ENCODE data around the gene ARHGAP8.

The ARHGAP8 gene

DNA sequence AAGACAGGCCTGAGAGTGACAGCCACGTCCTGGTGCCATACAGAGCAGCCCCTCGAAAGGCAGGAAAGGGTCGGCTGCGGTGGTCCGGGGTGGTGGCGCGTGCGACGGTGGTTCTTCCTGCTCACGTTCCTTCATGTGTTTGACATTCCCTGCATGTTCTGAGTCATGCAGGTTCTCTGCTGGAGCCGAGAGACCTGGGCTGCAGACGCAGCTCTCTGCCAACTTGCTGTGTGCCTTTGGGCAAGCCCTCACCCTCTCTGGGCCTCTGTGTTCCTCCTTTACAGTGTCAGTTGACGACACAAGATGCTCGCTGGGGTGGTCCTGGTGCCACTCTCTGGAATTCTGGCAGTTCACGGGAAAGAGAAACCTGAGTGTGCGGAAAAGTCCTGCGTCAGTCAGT, 12.0 kb downstream of the ARHGAP8 start:
- WGBS, 2 donors (ENCODE audit: extremely low coverage in 2 of 2, insufficient read length in 2 of 2, insufficient replicate concordance in 1 of 2), result no CpG with 5 or more reads among the region's 17 CpGs
- H3K18ac ChIP-seq (ENCODE audit: low read length), result no peak overlapping the region
- no peak overlapping the region for H3K4me2 ChIP-seq (ENCODE audit: insufficient read depth, low read length, poor library complexity, severe bottlenecking)
- H3K79me1 ChIP-seq (ENCODE audit: low read depth, low read length), result no peaks in the 10 kb centered on the region
- no peak overlapping the region for H2BK5ac ChIP-seq (ENCODE audit: low read length)
- no peak overlapping the region for H2BK15ac ChIP-seq (ENCODE audit: low read length)
- H3K4me1 ChIP-seq (ENCODE audit: control insufficient read depth in 2 of 2, insufficient read depth in 1 of 2, low read depth in 1 of 2, low read length in 2 of 2), result peaks cover 0 to 3% of the 10 kb centered on the region in 2 donors
- no peak for DNase-seq (ENCODE audit: low spot score)
- peaks cover 0 to 28% (median 0%) of the 10 kb centered on the region in 3 experiments for H3K27me3 ChIP-seq (ENCODE audit: control insufficient read depth in 3 of 3, insufficient read depth in 3 of 3, low read depth in 1 of 3, low read length in 3 of 3)
- no peak overlapping the region for H3K9ac ChIP-seq (ENCODE audit: low read depth, low read length, poor library complexity)
- H3K23ac ChIP-seq (ENCODE audit: low read depth, low read length, poor library complexity), result no peak overlapping the region
- H2BK12ac ChIP-seq (ENCODE audit: low read length), result no peak overlapping the region
- no peak overlapping the region for H2AFZ ChIP-seq (ENCODE audit: low read length)
- no peaks in the 10 kb centered on the region for H3K36me3 ChIP-seq (replicated peaks in 1 of 2; ENCODE audit: control insufficient read depth in 2 of 2, insufficient read depth in 2 of 2, low read length in 2 of 2)
- no peak overlapping the region for H3K14ac ChIP-seq (ENCODE audit: low read length)
- H4K8ac ChIP-seq (ENCODE audit: low read depth, low read length), result no peak overlapping the region
- no peak overlapping the region for H3K27ac ChIP-seq (replicated peaks; ENCODE audit: low read length)
- H3K4me3 ChIP-seq (ENCODE audit: low read length in 2 of 2), result no peak overlapping the region
- H4K91ac ChIP-seq (ENCODE audit: low read depth, low read length, poor library complexity), result no peak overlapping the region
- no peak overlapping the region for H2BK120ac ChIP-seq (ENCODE audit: low read depth, low read length)
- no peak overlapping the region for H3K4ac ChIP-seq (ENCODE audit: low read length)
- H3K9me3 ChIP-seq (replicated peaks in 1 of 2; ENCODE audit: control insufficient read depth in 2 of 2, insufficient read depth in 1 of 2, low read depth in 1 of 2, low read length in 2 of 2), result no peaks in the 10 kb centered on the region
- peak overlapping the region; percentile 48 for H2AK5ac ChIP-seq (ENCODE audit: low read depth, low read length)

DNA sequence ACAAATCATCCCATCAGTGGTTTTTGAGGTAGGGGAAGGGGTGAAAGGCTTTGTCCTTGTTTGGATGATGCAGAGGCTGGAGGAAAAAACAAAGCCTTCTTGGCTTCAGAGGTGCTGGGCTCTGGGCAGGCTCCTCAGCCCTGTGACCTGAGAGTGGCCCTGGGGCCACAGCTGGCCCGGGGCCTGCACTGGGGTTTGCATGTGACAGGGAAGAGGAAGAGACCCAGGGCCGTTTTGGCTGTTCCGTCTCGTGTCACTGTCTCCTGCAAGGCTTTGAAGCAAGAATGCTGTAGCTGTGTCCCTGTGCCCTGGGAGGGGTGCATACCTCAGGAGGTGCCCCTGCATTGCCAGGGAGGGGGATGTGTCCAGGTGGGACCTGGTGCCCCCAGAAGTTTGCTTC, 12.6 kb downstream of the ARHGAP8 start:
- Histone ChIP-seq H2BK5ac (ENCODE audit: low read length) (no peak overlapping the region), H2BK15ac (ENCODE audit: low read length) (no peak overlapping the region), H2AK5ac (ENCODE audit: low read depth, low read length) (no peak overlapping the region), H3K9me3 (replicated peaks in 1 of 2; ENCODE audit: control insufficient read depth in 2 of 2, insufficient read depth in 1 of 2, low read depth in 1 of 2, low read length in 2 of 2) (no peaks in the 10 kb centered on the region), H2AFZ (ENCODE audit: low read length) (peak overlapping the region; percentile 17), H4K8ac (ENCODE audit: low read depth, low read length) (no peak overlapping the region), H3K4me2 (ENCODE audit: insufficient read depth, low read length, poor library complexity, severe bottlenecking) (no peak overlapping the region), H3K14ac (ENCODE audit: low read length) (peak overlapping the region; percentile 72), H3K27me3 (ENCODE audit: control insufficient read depth in 3 of 3, insufficient read depth in 3 of 3, low read depth in 1 of 3, low read length in 3 of 3) (peaks cover 0 to 28% (median 0%) of the 10 kb centered on the region in 3 experiments), H2BK12ac (ENCODE audit: low read length) (no peak overlapping the region), H3K4me1 (ENCODE audit: control insufficient read depth in 2 of 2, insufficient read depth in 1 of 2, low read depth in 1 of 2, low read length in 2 of 2) (peaks cover 0 to 3% of the 10 kb centered on the region in 2 donors), H3K4me3 (ENCODE audit: low read length in 2 of 2) (no peak overlapping the region), H3K27ac (replicated peaks; ENCODE audit: low read length) (no peak overlapping the region), H3K79me1 (ENCODE audit: low read depth, low read length) (no peaks in the 10 kb centered on the region), H3K18ac (ENCODE audit: low read length) (peak overlapping the region; percentile 74), H2BK120ac (ENCODE audit: low read depth, low read length) (no peak overlapping the region), H3K9ac (ENCODE audit: low read depth, low read length, poor library complexity) (no peak overlapping the region), H4K91ac (ENCODE audit: low read depth, low read length, poor library complexity) (no peak overlapping the region), H3K23ac (ENCODE audit: low read depth, low read length, poor library complexity) (no peak overlapping the region), H3K36me3 (replicated peaks in 1 of 2; ENCODE audit: control insufficient read depth in 2 of 2, insufficient read depth in 2 of 2, low read length in 2 of 2) (no peaks in the 10 kb centered on the region), H3K4ac (ENCODE audit: low read length) (no peak overlapping the region)
- WGBS, 2 donors (ENCODE audit: extremely low coverage in 2 of 2, insufficient read length in 2 of 2, insufficient replicate concordance in 1 of 2), result no CpG with 5 or more reads among the region's 4 CpGs
- DNase-seq (ENCODE audit: low spot score), result no peak

DNA sequence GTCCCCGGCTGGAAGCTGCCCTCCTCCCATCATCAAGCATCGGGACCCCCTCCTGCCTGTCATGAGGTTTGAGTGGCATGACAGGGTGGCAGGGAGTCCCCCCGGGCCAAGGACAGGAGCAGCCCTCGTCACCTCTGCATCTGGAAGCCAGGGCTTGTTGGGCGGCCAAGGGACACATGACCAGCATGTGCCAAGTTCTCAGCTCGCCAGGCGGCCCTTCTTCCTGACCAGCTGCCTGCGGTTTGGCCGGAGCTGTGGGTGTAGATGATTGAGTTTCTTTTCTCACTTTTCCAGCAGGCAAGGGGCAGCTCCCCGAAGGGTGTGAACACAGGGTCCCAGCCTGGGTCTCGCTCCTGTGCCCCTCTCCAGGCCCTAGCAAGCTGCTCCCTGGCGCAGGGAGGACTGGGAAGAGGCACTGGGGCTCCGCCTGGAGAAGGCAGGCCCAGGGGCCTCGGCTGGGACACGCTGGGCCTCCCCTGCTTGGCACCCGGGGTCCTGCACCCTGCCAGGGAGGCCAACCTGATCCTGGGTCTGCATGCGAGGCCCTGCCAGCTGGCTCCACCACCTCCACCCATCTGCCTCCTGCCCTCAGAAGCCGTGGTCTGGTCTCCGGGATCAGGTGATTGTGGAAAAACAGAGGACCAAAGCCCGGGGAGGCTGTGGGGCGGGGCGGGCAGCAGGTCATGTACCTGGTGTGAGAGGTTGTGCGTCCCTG, 13.4 kb downstream of the ARHGAP8 start:
- no peak overlapping the region for H2BK120ac ChIP-seq (ENCODE audit: low read depth, low read length)

DNA sequence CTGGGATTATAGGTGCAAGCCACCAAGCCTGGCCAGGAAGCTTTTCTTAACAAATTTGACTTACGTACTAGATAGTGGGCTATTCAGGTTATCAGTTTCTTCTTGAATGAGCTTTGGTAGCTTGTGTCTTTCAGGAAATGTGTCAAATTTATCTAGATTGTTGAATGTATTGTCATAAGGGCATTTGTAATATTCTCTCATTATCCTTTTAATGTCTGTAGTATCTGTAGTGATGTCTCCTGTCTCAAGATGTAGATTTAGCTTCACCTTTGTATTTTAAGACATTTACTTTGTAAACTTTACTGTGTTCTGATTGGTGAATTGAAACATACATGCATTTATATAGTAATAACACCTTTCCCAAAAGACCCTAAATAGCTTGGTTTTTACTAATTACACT, 20.7 kb downstream of the ARHGAP8 start:
- Histone ChIP-seq H3K4ac (ENCODE audit: low read length) (no peak overlapping the region), H4K8ac (ENCODE audit: low read depth, low read length) (no peak overlapping the region), H2AK5ac (ENCODE audit: low read depth, low read length) (no peak overlapping the region), H3K9ac (ENCODE audit: low read depth, low read length, poor library complexity) (no peak overlapping the region), H2BK12ac (ENCODE audit: low read length) (no peak overlapping the region), H3K14ac (ENCODE audit: low read length) (no peak overlapping the region), H4K91ac (ENCODE audit: low read depth, low read length, poor library complexity) (no peak overlapping the region), H3K79me1 (ENCODE audit: low read depth, low read length) (no peaks in the 10 kb centered on the region), H3K36me3 (replicated peaks in 1 of 2; ENCODE audit: control insufficient read depth in 2 of 2, insufficient read depth in 2 of 2, low read length in 2 of 2) (no peaks in the 10 kb centered on the region), H2AFZ (ENCODE audit: low read length) (no peak overlapping the region), H3K27ac (replicated peaks; ENCODE audit: low read length) (no peak overlapping the region), H3K9me3 (replicated peaks in 1 of 2; ENCODE audit: control insufficient read depth in 2 of 2, insufficient read depth in 1 of 2, low read depth in 1 of 2, low read length in 2 of 2) (peaks cover 0 to 9% of the 10 kb centered on the region in 2 donors), H2BK5ac (ENCODE audit: low read length) (no peak overlapping the region), H3K4me3 (ENCODE audit: low read length in 2 of 2) (no peak overlapping the region), H2BK15ac (ENCODE audit: low read length) (no peak overlapping the region), H3K18ac (ENCODE audit: low read length) (no peak overlapping the region), H3K4me1 (ENCODE audit: control insufficient read depth in 2 of 2, insufficient read depth in 1 of 2, low read depth in 1 of 2, low read length in 2 of 2) (no peaks in the 10 kb centered on the region), H3K23ac (ENCODE audit: low read depth, low read length, poor library complexity) (no peak overlapping the region), H2BK120ac (ENCODE audit: low read depth, low read length) (no peak overlapping the region), H3K4me2 (ENCODE audit: insufficient read depth, low read length, poor library complexity, severe bottlenecking) (no peak overlapping the region), H3K27me3 (ENCODE audit: control insufficient read depth in 3 of 3, insufficient read depth in 3 of 3, low read depth in 1 of 3, low read length in 3 of 3) (no peaks in the 10 kb centered on the region)
- WGBS, 2 donors (ENCODE audit: extremely low coverage in 2 of 2, insufficient read length in 2 of 2, insufficient replicate concordance in 1 of 2), result no CpG with 5 or more reads among the region's 1 CpG
- DNase-seq (ENCODE audit: low spot score), result no peak

More for the DNA sequence above, 13.4 kb downstream of the ARHGAP8 start:
- H2BK5ac ChIP-seq (ENCODE audit: low read length), result no peak overlapping the region
- no peak overlapping the region for H4K8ac ChIP-seq (ENCODE audit: low read depth, low read length)
- H3K4ac ChIP-seq (ENCODE audit: low read length), result no peak overlapping the region
- H3K9me3 ChIP-seq (replicated peaks in 1 of 2; ENCODE audit: control insufficient read depth in 2 of 2, insufficient read depth in 1 of 2, low read depth in 1 of 2, low read length in 2 of 2), result no peaks in the 10 kb centered on the region
- H3K27ac ChIP-seq (replicated peaks; ENCODE audit: low read length), result no peak overlapping the region
- H3K9ac ChIP-seq (ENCODE audit: low read depth, low read length, poor library complexity), result no peak overlapping the region
- H3K4me3 ChIP-seq (ENCODE audit: low read length in 2 of 2), result no peak overlapping the region
- H3K4me1 ChIP-seq (ENCODE audit: control insufficient read depth in 2 of 2, insufficient read depth in 1 of 2, low read depth in 1 of 2, low read length in 2 of 2), result peaks cover 0 to 3% of the 10 kb centered on the region in 2 donors
- peaks cover 0 to 28% (median 0%) of the 10 kb centered on the region in 3 experiments for H3K27me3 ChIP-seq (ENCODE audit: control insufficient read depth in 3 of 3, insufficient read depth in 3 of 3, low read depth in 1 of 3, low read length in 3 of 3)
- WGBS, 2 donors (ENCODE audit: extremely low coverage in 2 of 2, insufficient read length in 2 of 2, insufficient replicate concordance in 1 of 2), result no CpG with 5 or more reads among the region's 23 CpGs
- H4K91ac ChIP-seq (ENCODE audit: low read depth, low read length, poor library complexity), result no peak overlapping the region
- H3K18ac ChIP-seq (ENCODE audit: low read length), result peak overlapping the region; percentile 40
- H3K23ac ChIP-seq (ENCODE audit: low read depth, low read length, poor library complexity), result no peak overlapping the region
- no peaks in the 10 kb centered on the region for H3K36me3 ChIP-seq (replicated peaks in 1 of 2; ENCODE audit: control insufficient read depth in 2 of 2, insufficient read depth in 2 of 2, low read length in 2 of 2)
- H3K79me1 ChIP-seq (ENCODE audit: low read depth, low read length), result no peaks in the 10 kb centered on the region
- peak overlapping the region; percentile 72 for H3K14ac ChIP-seq (ENCODE audit: low read length)
- no peak overlapping the region for H2BK12ac ChIP-seq (ENCODE audit: low read length)
- DNase-seq (ENCODE audit: low spot score), result no peak
- no peak overlapping the region for H2BK15ac ChIP-seq (ENCODE audit: low read length)
- peak overlapping the region; percentile 78 for H2AK5ac ChIP-seq (ENCODE audit: low read depth, low read length)
- peak overlapping the region; percentile 29 for H2AFZ ChIP-seq (ENCODE audit: low read length)
- H3K4me2 ChIP-seq (ENCODE audit: insufficient read depth, low read length, poor library complexity, severe bottlenecking), result no peak overlapping the region

All from neuronal stem cell (in vitro differentiated cells).